CD4-positive, CD25-positive, alpha-beta regulatory T cell (primary cell): ENCODE measurements around the gene EFCAB11. TPM values are rescaled to one million over a fixed set of nuclear protein-coding genes. Genes with fewer than 3 reads are reported as not detected.

Experiments
- ATAC-seq, 2 donors: fragments of 150-1000 bp; cut with Tn5 transposase; one replicate each; pipeline ENCODE4 v1.10.0; 2021; ENCODE audit warnings: low read depth in 2 of 2, moderate number of reproducible peaks in 2 of 2, moderate library complexity in 1 of 2
- DNase-seq, 3 donors: peaks; one replicate each; pipeline versions ENCODE4 v3.0.0 to v3.0.0-alpha.2; 2012 to 2022; ENCODE audit warnings: mixed read lengths in 1 of 3
- H3K27ac ChIP-seq: one replicate; pipeline ENCODE4 v1.7.0; 2013; ENCODE audit warnings: mild to moderate bottlenecking, low read length; ENCODE audit not compliant: insufficient read depth, poor library complexity, severe bottlenecking
- H3K27me3 ChIP-seq: one replicate; pipeline ENCODE4 v1.7.0; 2013; ENCODE audit warnings: low read length; ENCODE audit not compliant: control insufficient read depth, insufficient read depth
- H3K36me3 ChIP-seq: one replicate; pipeline ENCODE4 v1.7.0; 2013; ENCODE audit warnings: mild to moderate bottlenecking, low read length, moderate library complexity; ENCODE audit not compliant: control insufficient read depth, insufficient read depth
- H3K4me1 ChIP-seq: 2 replicates; pipeline ENCODE4 v1.7.0; 2013; ENCODE audit warnings: mild to moderate bottlenecking, low read length; ENCODE audit not compliant: insufficient read depth, control insufficient read depth, poor library complexity, severe bottlenecking
- H3K4me3 ChIP-seq: one replicate; pipeline ENCODE4 v1.7.0; 2013; ENCODE audit warnings: low read depth, mild to moderate bottlenecking, low read length, moderate library complexity
- H3K9me3 ChIP-seq, 2 experiments: 1 replicate in 1 of 2; 2 replicates in 1 of 2; pipeline ENCODE4 v1.7.0; 2013; ENCODE audit warnings: low read length in 2 of 2, mild to moderate bottlenecking in 1 of 2, moderate library complexity in 1 of 2; ENCODE audit not compliant: control insufficient read depth in 2 of 2
- H3K27ac Mint-ChIP-seq, 3 donors: one replicate each; pipeline ENCODE4 v1.8.0; 2020 to 2022; ENCODE audit warnings: mild to moderate bottlenecking in 3 of 3, mixed read lengths in 3 of 3, moderate library complexity in 2 of 3
- H3K27me3 Mint-ChIP-seq: one replicate; pipeline ENCODE4 v1.8.0; 2022; ENCODE audit warnings: mild to moderate bottlenecking, mixed read lengths
- H3K36me3 Mint-ChIP-seq: one replicate; pipeline ENCODE4 v1.8.0; 2020; ENCODE audit warnings: mixed read lengths
- H3K4me1 Mint-ChIP-seq, 4 donors: one replicate each; pipeline ENCODE4 v1.8.0; 2020 to 2022; ENCODE audit warnings: mixed read lengths in 4 of 4, mild to moderate bottlenecking in 1 of 4
- H3K4me3 Mint-ChIP-seq, 4 donors: one replicate each; pipeline ENCODE4 v1.8.0; 2020 to 2022; ENCODE audit warnings: mild to moderate bottlenecking in 4 of 4, mixed read lengths in 4 of 4, moderate library complexity in 3 of 4
- H3K9me3 Mint-ChIP-seq, 7 donors: one replicate each; pipeline ENCODE4 v1.8.0; 2020 to 2022; ENCODE audit warnings: mixed read lengths in 7 of 7, mild to moderate bottlenecking in 3 of 7, moderate library complexity in 2 of 7
- polyA plus RNA-seq, 4 donors: library from polyadenylated mRNA; unstranded; fragments of 300-500 nt; fragmentation: Illumina TruSeq; gene quantifications; one replicate each; pipeline ENCODE4 v1.2.3, GENCODE V29; 2021
- total RNA-seq: library from RNA; stranded (reverse); gene quantifications from one replicate; pipeline ENCODE4 v1.2.3, GENCODE V29; 2022

Gene EFCAB11
- total and polyA plus RNA-seq, 5 donors from 2014 or later: 0.84 to 2.9 (median 1.6) TPM

DNA sequence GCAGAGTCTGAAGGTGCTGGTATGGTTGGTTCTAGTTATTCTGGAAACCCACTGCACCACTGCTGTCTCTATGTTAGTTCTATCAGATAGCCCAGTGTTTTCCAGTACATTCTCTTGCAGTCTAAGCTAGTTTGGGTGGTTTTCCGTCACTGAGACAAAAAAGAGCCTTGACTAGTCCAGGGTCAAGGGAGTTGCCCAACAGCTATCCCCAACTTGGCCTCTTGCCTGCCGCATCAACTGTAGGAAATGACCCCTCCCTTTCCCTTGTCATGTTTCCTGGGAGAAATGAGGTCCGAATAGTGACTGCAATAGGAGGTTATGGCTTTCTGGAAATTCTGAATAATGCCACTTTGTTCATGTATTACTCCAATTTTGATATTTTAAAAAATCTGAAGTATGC is 160.4 kb downstream of the EFCAB11 start:
- ATAC-seq: no peak
- no peak overlapping the region for H3K4me3 Mint-ChIP-seq

DNA sequence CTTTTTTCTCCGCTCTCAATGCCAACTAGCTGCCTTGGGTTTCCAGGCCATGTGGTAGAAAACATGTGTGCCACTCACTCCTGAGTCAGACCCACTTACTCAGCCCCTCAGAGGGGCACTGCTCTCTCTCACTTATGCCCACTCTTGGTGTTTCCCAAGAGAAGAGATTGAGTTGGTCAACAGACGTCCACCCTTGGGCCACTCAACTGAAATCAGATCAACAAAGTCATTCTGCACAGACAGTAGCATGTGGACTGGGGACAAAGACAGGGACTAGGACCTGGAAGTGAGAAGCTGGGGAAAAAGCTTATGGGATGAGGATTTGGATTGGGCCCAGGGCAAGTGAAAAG is 161.2 kb downstream of the EFCAB11 start:
- H3K9me3 ChIP-seq: no peaks in the 10 kb centered on the region
- Mint-ChIP-seq H3K4me1 (no peaks in the 10 kb centered on the region), H3K27ac (no peak overlapping the region), H3K9me3 (peaks cover 0 to 2% (median 0%) of the 10 kb centered on the region in 7 donors), H3K27me3 (peaks cover 6% of the 10 kb centered on the region), H3K36me3 (no peaks in the 10 kb centered on the region), H3K4me3 (no peak overlapping the region)
- no peak for DNase-seq
- ATAC-seq: no peak
- H3K36me3 ChIP-seq: no peaks in the 10 kb centered on the region
- no peaks in the 10 kb centered on the region for H3K4me1 ChIP-seq
- H3K4me3 ChIP-seq: no peak overlapping the region
- H3K27ac ChIP-seq: no peak overlapping the region
- no peaks in the 10 kb centered on the region for H3K27me3 ChIP-seq

More for the DNA sequence above, 160.4 kb downstream of the EFCAB11 start:
- Histone ChIP-seq H3K9me3 (no peaks in the 10 kb centered on the region), H3K4me3 (no peak overlapping the region), H3K27me3 (no peaks in the 10 kb centered on the region), H3K36me3 (no peaks in the 10 kb centered on the region), H3K4me1 (no peaks in the 10 kb centered on the region), H3K27ac (no peak overlapping the region)
- Mint-ChIP-seq H3K36me3 (no peaks in the 10 kb centered on the region), H3K9me3 (peaks cover 0 to 2% (median 0%) of the 10 kb centered on the region in 7 donors), H3K27me3 (peaks cover 6% of the 10 kb centered on the region), H3K27ac (no peak overlapping the region), H3K4me1 (no peaks in the 10 kb centered on the region)
- no peak for DNase-seq

DNA sequence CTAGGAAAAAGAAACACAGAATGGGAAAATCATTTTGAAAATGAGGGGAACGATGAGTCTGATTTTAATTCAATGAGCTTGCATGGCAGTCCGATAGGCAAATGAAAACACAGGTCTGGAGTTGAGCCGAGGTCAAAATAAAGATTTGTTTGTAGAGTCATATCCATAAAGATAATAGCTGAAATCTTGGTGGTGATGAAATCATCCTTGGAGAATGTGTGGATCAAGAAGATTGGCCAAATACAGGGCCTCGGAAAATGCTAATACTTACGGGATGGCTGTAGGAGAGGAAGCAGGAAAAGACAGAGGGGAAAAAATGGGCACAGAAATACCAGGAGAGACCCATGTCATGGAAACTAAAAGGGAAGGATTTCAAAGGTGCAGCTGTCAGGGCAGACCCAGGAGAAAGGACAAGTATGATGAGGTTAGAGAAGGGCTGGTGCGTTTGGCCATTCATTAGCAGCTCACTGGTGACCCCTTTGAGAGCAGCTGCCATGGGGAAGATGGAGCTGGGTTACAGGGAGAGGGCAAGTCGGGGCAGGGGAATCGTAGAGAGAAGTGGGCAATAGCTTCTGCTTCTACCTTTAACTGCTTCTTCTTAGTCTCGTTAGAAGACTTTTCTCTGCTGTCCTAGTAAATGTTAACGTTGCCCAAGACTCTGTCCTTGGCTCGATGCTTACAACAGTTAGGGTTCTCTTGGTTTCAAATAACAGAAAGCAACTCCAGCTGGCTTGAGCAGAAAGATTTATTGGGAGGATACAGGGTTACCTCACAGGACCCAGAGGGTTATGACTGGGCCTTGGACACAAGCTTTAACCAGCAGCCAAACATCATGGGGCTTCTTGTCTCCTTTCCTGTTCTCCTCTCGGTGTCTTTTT is 161.8 kb downstream of the EFCAB11 start:
- no peak for DNase-seq
- Mint-ChIP-seq H3K9me3 (peaks cover 0 to 2% (median 0%) of the 10 kb centered on the region in 7 donors), H3K4me3 (no peak overlapping the region), H3K4me1 (no peaks in the 10 kb centered on the region), H3K27me3 (peaks cover 6% of the 10 kb centered on the region), H3K36me3 (no peaks in the 10 kb centered on the region), H3K27ac (no peak overlapping the region)
- Histone ChIP-seq H3K4me1 (no peaks in the 10 kb centered on the region), H3K4me3 (no peak overlapping the region), H3K27me3 (no peaks in the 10 kb centered on the region), H3K9me3 (no peaks in the 10 kb centered on the region), H3K36me3 (no peaks in the 10 kb centered on the region), H3K27ac (no peak overlapping the region)
- ATAC-seq: no peak

DNA sequence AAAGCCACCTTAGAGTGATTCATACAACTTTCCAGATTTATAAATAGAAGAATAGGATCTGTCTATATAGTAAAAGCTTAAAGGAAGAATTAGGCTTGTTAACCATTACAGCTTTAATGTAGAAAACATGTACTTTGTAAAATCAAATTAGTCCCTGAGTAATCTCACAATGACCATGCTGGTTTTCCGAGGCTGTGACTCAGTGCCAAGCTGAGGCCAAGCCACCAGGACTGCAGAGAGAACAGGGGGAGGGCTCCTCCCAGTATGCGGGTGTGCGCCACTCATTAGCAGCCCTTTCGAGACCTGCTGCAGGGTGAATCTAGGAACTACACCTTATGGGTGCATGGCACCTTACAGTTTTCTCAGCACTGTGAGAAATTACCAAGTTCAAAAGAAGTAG is 167.0 kb downstream of the EFCAB11 start:
- no peaks in the 10 kb centered on the region for H3K4me1 ChIP-seq
- no peaks in the 10 kb centered on the region for H3K36me3 ChIP-seq
- DNase-seq: no peak
- Mint-ChIP-seq H3K4me1 (peaks cover 0 to 3% (median 0%) of the 10 kb centered on the region in 4 donors), H3K27me3 (peaks cover 6% of the 10 kb centered on the region), H3K4me3 (no peak overlapping the region), H3K9me3 (peaks cover 0 to 2% (median 0%) of the 10 kb centered on the region in 7 donors), H3K27ac (no peak overlapping the region), H3K36me3 (no peaks in the 10 kb centered on the region)
- H3K4me3 ChIP-seq: no peak overlapping the region
- H3K27me3 ChIP-seq: no peaks in the 10 kb centered on the region
- ATAC-seq: no peak
- H3K9me3 ChIP-seq: no peaks in the 10 kb centered on the region
- H3K27ac ChIP-seq: no peak overlapping the region

DNA sequence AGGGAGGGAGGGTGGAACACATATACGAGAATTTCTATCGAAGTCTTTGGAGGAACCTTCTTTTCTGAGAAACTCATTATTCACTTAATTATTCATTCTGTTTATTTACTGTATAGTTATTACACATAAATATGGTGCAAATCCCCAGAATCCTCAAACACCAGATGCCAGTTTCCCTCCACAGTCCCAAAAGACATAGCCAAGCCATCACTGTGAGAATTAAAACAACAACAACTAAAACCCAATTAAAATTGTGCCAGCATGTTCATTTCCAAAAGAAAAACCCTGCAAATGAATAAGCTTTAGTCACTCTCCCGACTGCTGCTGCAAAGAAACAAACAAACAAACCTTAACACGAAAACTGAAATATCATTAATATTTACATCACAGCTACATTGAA is 173.5 kb downstream of the EFCAB11 start:
- peaks cover 0 to 6% (median 3%) of the 10 kb centered on the region in 4 donors for H3K4me1 Mint-ChIP-seq
- no peak overlapping the region for H3K4me3 Mint-ChIP-seq
- no peaks in the 10 kb centered on the region for H3K9me3 ChIP-seq
- no peak overlapping the region for H3K27ac Mint-ChIP-seq
- no peaks in the 10 kb centered on the region for H3K27me3 ChIP-seq
- no peak overlapping the region for H3K4me3 ChIP-seq
- H3K4me1 ChIP-seq: no peaks in the 10 kb centered on the region
- DNase-seq: no peak
- no peak overlapping the region for H3K27ac ChIP-seq
- H3K9me3 Mint-ChIP-seq: peaks cover 0 to 3% (median 0%) of the 10 kb centered on the region in 7 donors
- no peaks in the 10 kb centered on the region for H3K36me3 ChIP-seq
- no peaks in the 10 kb centered on the region for H3K36me3 Mint-ChIP-seq
- peaks cover 8% of the 10 kb centered on the region for H3K27me3 Mint-ChIP-seq
- no peak for ATAC-seq

DNA sequence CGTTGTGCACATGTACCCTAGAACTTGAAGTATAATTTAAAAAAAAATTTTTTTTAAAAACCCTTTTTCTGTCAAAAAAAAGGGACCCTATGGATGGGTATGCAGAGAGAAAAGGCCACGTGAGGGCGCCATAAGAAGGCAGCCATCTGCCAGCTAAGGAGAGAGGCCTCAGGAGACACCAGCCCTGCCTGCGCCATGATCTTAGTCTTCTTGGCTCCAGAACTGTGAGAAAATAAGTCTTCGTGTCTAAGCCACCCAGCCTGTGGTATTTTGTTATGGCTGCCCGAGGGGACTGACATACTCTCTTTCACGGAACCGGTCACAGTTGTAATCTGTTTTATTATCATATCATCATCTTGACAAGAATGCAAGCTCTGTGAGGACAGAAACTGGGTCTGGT is 174.8 kb downstream of the EFCAB11 start:
- H3K27ac Mint-ChIP-seq: peak overlapping the region in 1 of 3 donors; percentile 52
- Histone ChIP-seq H3K4me3 (no peak overlapping the region), H3K4me1 (no peaks in the 10 kb centered on the region), H3K27ac (no peak overlapping the region), H3K27me3 (no peaks in the 10 kb centered on the region), H3K36me3 (no peaks in the 10 kb centered on the region), H3K9me3 (no peaks in the 10 kb centered on the region)
- H3K4me1 Mint-ChIP-seq: peaks cover 0 to 6% (median 3%) of the 10 kb centered on the region in 4 donors
- ATAC-seq (no peak), DNase-seq (no peak)
- peaks cover 0 to 3% (median 0%) of the 10 kb centered on the region in 7 donors for H3K9me3 Mint-ChIP-seq
- H3K36me3 Mint-ChIP-seq: no peaks in the 10 kb centered on the region
- H3K4me3 Mint-ChIP-seq: no peak overlapping the region
- H3K27me3 Mint-ChIP-seq: peaks cover 9% of the 10 kb centered on the region

DNA sequence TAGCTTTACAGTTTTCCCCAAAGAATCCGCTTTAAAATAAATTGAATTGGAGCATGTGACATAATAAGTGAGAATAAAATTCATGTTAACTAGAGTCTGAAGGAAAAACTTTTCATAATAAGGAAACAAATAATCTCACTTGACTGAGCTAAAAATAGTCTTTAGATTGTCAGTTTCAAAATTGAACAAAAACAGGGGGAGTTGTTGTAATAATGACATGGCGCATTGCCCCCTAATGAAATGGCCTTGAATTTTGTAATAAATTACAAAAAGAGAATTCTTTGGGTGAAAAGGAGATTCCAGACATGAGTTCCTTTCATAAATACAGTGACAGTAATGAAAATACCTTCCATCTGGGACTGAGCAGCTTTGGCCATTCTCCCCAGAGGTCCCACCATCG is 178.6 kb downstream of the EFCAB11 start:
- H3K27ac Mint-ChIP-seq: no peak overlapping the region
- no peaks in the 10 kb centered on the region for H3K36me3 ChIP-seq
- peaks cover 14% of the 10 kb centered on the region for H3K4me1 ChIP-seq
- DNase-seq: no peak
- peaks cover 0 to 3% (median 0%) of the 10 kb centered on the region in 7 donors for H3K9me3 Mint-ChIP-seq
- no peaks in the 10 kb centered on the region for H3K9me3 ChIP-seq
- H3K4me1 Mint-ChIP-seq: peaks cover 8 to 19% (median 15%) of the 10 kb centered on the region in 4 donors
- peaks cover 13% of the 10 kb centered on the region for H3K27me3 Mint-ChIP-seq
- H3K27me3 ChIP-seq: no peaks in the 10 kb centered on the region
- no peak overlapping the region for H3K4me3 ChIP-seq
- no peaks in the 10 kb centered on the region for H3K36me3 Mint-ChIP-seq
- no peak for ATAC-seq
- no peak overlapping the region for H3K4me3 Mint-ChIP-seq
- H3K27ac ChIP-seq: no peak overlapping the region

DNA sequence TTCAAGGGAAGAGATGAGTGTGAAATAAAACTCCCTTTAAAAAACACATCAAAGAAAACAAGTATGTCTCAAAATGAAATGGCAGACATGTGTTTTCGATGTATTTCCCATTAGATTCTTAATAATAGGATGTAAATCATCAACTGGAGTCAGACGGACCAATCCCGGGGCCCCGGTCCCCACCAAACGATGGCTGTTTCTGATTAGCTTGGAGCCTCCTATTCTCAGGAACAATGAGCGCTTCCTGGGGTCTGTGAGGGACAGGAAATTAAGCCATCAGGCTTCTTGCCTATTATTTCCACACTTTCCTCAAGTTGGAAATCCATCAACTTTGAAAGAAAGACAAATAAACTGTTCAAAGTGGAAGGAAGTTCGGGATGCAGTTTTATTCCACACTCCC is 179.4 kb downstream of the EFCAB11 start:
- Mint-ChIP-seq H3K36me3 (no peaks in the 10 kb centered on the region), H3K4me3 (no peak overlapping the region), H3K27ac (no peak overlapping the region), H3K27me3 (peaks cover 13% of the 10 kb centered on the region), H3K9me3 (peaks cover 0 to 3% (median 0%) of the 10 kb centered on the region in 7 donors), H3K4me1 (peaks cover 8 to 19% (median 16%) of the 10 kb centered on the region in 4 donors)
- Histone ChIP-seq H3K36me3 (no peaks in the 10 kb centered on the region), H3K4me1 (peaks cover 14% of the 10 kb centered on the region), H3K4me3 (no peak overlapping the region), H3K27me3 (no peaks in the 10 kb centered on the region), H3K27ac (no peak overlapping the region), H3K9me3 (no peaks in the 10 kb centered on the region)
- ATAC-seq (no peak), DNase-seq (no peak)
